ENCODE measurements around the gene PACRG.

Gene PACRG

DNA sequence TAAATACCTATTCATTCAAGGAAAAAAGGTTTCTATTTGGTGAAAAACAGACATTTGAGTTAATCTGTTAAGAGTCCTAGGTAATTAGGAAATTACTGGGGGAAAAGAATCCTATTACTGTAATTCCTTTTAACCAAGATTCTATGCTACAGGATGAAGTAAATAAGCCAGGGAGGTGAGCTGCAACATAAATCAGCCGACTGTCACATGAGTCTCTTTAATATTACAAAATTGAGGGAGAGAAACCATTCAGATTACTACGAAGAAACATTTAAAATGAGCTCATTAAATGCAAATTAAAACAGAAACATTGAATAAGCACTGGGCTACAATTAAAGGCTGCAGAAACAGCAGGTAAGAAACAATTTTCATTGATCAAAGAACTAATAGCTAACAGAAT, 5.5 kb upstream of the PACRG start:
- H3K27ac ChIP-seq: no peak overlapping the region
- no peaks in the 10 kb centered on the region for H3K27me3 ChIP-seq
- no peaks in the 10 kb centered on the region for H3K9me3 ChIP-seq
- no peaks in the 10 kb centered on the region for H4K20me1 ChIP-seq
- no peak overlapping the region for H3K9ac ChIP-seq
- H3K36me3 ChIP-seq: no peaks in the 10 kb centered on the region
- no peaks in the 10 kb centered on the region for H3K4me1 ChIP-seq
- H3K4me3 ChIP-seq: no peak overlapping the region
- no peak for TF ChIP-seq Cebpa-rat (IDR thresholded peaks at IDR 0.05)
- no peak overlapping the region for H3K4me2 ChIP-seq

DNA sequence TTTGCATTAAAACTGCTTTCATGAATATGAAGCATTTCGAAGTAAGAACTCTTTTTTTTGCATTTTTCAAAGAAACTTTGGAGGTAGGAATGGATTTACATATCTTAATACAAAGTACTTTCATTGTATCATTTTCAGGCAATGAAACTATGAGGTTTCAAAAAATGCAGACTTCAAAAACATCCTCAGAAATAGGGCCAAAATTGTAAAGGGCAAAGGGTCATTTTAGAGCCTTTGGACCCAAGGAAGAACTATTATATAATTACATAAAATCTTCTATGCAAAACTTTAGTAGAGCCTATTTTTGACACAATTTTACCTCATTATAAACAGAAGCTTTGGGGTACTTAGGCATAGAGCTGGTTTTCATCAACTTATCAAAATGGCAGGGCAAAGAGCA, 5.1 kb upstream of the PACRG start:
- Histone ChIP-seq H4K20me1 (no peaks in the 10 kb centered on the region), H3K27ac (no peak overlapping the region), H3K36me3 (no peaks in the 10 kb centered on the region), H3K4me1 (no peaks in the 10 kb centered on the region), H3K9ac (no peak overlapping the region), H3K9me3 (no peaks in the 10 kb centered on the region), H3K27me3 (no peaks in the 10 kb centered on the region), H3K4me2 (no peak overlapping the region), H3K4me3 (no peak overlapping the region)
- TF ChIP-seq Cebpa-rat (IDR thresholded peaks at IDR 0.05): no peak

DNA sequence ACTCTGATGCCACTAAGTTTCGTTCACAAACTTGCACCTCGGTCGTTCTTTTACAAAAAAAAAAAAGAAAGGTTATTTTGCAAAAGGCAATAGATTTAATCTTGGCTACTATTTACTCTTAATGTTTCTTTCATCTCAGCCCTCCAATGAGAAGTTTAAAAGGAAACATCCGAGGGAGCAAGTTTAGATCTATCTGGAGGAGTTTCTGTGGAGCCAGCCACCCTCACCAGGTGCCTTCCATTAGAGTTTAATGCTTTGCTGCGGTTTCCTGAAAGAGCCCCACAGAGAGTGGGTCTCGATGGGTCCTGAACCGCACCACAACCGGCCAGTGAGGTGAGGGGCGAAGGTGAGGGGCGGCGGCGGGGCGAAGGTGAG, 840 bp upstream of the PACRG start:
- Histone ChIP-seq H3K27ac (no peak overlapping the region; the same call in 1 of the 2 replicates), H3K9me3 (0 out of 2 replicates have a peak, but pooled peaks cover 3% of the 10 kb centered on the region), H3K27me3 (no peaks in the 10 kb centered on the region), H3K4me2 (peak overlapping the region; percentile 82), H4K20me1 (no peaks in the 10 kb centered on the region), H3K4me3 (peak overlapping the region; percentile 83), H3K36me3 (no peaks in the 10 kb centered on the region), H3K9ac (peak overlapping the region; percentile 77), H3K4me1 (no peaks in the 10 kb centered on the region)
- no peak for TF ChIP-seq Cebpa-rat (IDR thresholded peaks at IDR 0.05)

DNA sequence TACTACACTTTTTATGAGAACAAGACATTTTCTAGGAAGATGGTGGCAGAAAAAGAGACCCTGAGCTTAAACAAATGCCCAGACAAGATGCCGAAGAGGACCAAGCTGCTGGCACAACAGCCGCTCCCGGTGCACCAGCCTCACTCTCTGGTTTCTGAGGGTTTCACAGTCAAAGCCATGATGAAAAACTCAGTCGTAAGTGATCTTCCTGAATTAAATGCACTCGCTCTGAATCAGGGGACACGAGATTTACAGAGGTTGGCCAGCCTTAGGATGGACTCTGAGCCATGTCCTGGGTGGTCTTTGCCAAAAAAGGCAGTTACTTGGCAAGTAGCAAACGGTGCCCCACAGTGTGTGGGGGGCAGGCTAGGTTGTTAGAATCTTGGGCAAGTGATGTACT, 423 bp downstream of the PACRG start:
- H3K4me1 ChIP-seq: no peaks in the 10 kb centered on the region
- H3K4me2 ChIP-seq: peak overlapping the region; percentile 82
- no peaks in the 10 kb centered on the region for H3K27me3 ChIP-seq
- no peak overlapping the region for H3K27ac ChIP-seq
- H4K20me1 ChIP-seq: no peaks in the 10 kb centered on the region
- H3K9ac ChIP-seq: no peak overlapping the region
- no peaks in the 10 kb centered on the region for H3K36me3 ChIP-seq
- 0 out of 2 replicates have a peak, but pooled peaks cover 3% of the 10 kb centered on the region for H3K9me3 ChIP-seq
- H3K4me3 ChIP-seq: no peak overlapping the region
- TF ChIP-seq Cebpa-rat (IDR thresholded peaks at IDR 0.05): no peak

DNA sequence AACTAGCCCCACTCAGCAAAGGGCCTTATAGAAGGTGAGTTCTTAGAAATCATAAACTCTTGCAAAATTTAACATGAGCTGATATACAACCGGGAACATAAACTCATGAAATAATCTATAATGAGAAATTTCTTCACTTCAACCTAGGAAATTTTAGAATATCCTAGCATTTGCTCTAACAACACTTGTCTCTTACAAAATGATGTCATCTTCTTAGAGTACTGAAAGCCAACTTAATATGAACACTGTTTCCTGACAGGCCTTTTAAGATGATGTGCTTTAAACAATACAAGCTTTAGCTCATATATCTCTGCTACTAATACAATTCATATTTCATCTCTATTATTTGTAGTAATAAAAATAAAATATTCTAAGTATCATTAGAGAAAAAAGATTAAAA, 932 bp downstream of the PACRG start:
- no peaks in the 10 kb centered on the region for H3K27me3 ChIP-seq
- TF ChIP-seq Cebpa-rat (IDR thresholded peaks at IDR 0.05): no peak
- H3K36me3 ChIP-seq: no peaks in the 10 kb centered on the region
- no peak overlapping the region for H3K4me2 ChIP-seq
- H3K9ac ChIP-seq: no peak overlapping the region
- H3K4me3 ChIP-seq: no peak overlapping the region
- H4K20me1 ChIP-seq: no peaks in the 10 kb centered on the region
- H3K4me1 ChIP-seq: no peaks in the 10 kb centered on the region
- H3K27ac ChIP-seq: no peak overlapping the region
- H3K9me3 ChIP-seq: 0 out of 2 replicates have a peak, but pooled peaks cover 3% of the 10 kb centered on the region

DNA sequence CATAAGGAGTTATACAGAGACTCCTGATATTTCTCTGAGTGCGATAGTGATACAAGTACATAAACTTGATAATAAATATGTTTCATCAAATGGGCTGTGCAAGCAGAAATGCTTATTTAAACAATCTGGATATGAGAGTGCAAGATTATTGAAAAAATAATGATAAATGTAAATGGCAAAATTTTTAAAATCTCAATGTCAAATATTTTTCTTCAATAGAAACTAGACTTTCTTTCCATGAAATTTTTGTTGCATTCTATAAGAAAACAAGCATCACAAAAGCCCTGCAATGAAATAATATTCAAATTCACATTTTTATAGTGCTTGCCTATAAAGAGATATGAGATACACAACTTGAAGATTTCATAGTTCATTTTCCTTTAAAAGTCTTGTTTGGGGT, 2.7 kb downstream of the PACRG start:
- Histone ChIP-seq H3K27me3 (no peaks in the 10 kb centered on the region), H3K9ac (no peak overlapping the region), H4K20me1 (no peaks in the 10 kb centered on the region), H3K4me1 (no peaks in the 10 kb centered on the region), H3K36me3 (no peaks in the 10 kb centered on the region), H3K4me2 (no peak overlapping the region), H3K27ac (no peak overlapping the region), H3K9me3 (0 out of 2 replicates have a peak, but pooled peaks cover 3% of the 10 kb centered on the region), H3K4me3 (no peak overlapping the region)
- no peak for TF ChIP-seq Cebpa-rat (IDR thresholded peaks at IDR 0.05)

DNA sequence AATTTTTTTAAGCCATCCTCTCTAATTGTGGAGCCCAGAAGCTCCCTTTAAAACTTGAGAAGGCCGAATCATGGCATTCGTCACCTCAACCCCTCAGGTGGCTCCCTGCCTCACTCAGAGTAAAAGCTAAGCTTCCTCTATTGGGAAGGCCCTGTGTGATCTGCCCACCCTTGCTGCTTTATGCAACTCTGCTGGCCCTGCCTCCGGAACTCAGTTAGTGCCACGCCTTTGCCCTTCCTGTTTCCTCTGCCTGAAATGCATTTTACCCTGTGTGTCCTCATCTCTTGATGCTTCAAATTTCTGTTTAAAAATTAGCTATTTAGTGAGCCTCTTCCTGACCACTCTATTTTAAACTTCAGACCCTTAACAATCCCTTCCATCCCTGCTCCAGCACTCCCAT, 5.7 kb downstream of the PACRG start:
- H3K4me1 ChIP-seq: no peaks in the 10 kb centered on the region
- no peak for TF ChIP-seq Cebpa-rat (IDR thresholded peaks at IDR 0.05)

DNA sequence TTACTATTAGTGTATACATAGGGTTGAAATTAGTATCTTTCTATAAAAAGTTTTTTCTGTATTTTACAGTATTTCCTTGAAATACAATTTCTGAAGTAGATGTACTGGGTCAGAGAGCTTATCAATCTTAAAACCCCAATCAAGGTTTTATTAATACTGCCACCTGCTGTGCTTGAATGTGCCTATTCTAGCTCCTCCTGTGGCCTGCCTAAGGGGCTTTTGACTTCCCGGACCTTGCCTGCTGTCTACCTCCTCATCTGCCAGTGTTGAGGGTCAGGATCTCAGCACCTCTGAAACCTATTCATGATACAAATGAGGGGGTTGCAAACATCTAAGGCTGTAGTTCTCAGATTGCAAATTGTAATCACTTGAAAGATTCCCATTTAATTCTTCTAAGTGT, 9.2 kb downstream of the PACRG start:
- no peak for TF ChIP-seq Cebpa-rat (IDR thresholded peaks at IDR 0.05)
- no peak overlapping the region for H3K4me2 ChIP-seq
- no peak overlapping the region for H3K27ac ChIP-seq
- no peak overlapping the region for H3K4me3 ChIP-seq
- no peaks in the 10 kb centered on the region for H3K36me3 ChIP-seq
- no peaks in the 10 kb centered on the region for H3K27me3 ChIP-seq
- no peaks in the 10 kb centered on the region for H4K20me1 ChIP-seq
- no peaks in the 10 kb centered on the region for H3K4me1 ChIP-seq
- no peak overlapping the region for H3K9ac ChIP-seq
- H3K9me3 ChIP-seq: no peaks in the 10 kb centered on the region

More for the DNA sequence above, 5.7 kb downstream of the PACRG start:
- H4K20me1 ChIP-seq: no peaks in the 10 kb centered on the region
- no peak overlapping the region for H3K4me2 ChIP-seq
- 0 out of 2 replicates have a peak, but pooled peaks cover 3% of the 10 kb centered on the region for H3K9me3 ChIP-seq
- no peak overlapping the region for H3K4me3 ChIP-seq
- no peak overlapping the region for H3K27ac ChIP-seq
- H3K9ac ChIP-seq: no peak overlapping the region
- no peaks in the 10 kb centered on the region for H3K27me3 ChIP-seq
- H3K36me3 ChIP-seq: no peaks in the 10 kb centered on the region

DNA sequence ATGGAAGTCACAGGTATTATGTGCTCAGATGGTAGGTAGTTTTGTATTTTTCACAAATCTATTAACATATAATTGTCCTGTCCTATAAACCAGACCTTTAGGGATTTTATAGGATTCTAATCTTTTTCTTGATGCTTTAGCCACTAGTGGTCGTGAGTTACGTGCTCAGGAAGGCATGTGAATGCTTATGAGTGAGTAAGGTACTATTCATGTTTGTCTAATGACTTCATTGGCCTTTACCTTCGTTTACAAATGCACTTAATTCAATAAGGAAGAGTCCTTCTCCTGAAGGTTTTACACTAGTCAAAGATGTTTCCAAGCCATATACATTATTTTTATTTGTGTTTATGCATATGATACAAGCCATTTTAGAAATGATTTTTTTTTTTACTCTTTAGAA, 23.0 kb downstream of the PACRG start:
- Histone ChIP-seq H3K4me3 (no peak overlapping the region), H3K27me3 (no peaks in the 10 kb centered on the region), H3K9ac (no peak overlapping the region), H3K9me3 (no peaks in the 10 kb centered on the region), H3K36me3 (no peaks in the 10 kb centered on the region), H4K20me1 (no peaks in the 10 kb centered on the region), H3K4me2 (no peak overlapping the region), H3K4me1 (no peaks in the 10 kb centered on the region), H3K27ac (no peak overlapping the region)
- no peak for TF ChIP-seq Cebpa-rat (IDR thresholded peaks at IDR 0.05)

DNA sequence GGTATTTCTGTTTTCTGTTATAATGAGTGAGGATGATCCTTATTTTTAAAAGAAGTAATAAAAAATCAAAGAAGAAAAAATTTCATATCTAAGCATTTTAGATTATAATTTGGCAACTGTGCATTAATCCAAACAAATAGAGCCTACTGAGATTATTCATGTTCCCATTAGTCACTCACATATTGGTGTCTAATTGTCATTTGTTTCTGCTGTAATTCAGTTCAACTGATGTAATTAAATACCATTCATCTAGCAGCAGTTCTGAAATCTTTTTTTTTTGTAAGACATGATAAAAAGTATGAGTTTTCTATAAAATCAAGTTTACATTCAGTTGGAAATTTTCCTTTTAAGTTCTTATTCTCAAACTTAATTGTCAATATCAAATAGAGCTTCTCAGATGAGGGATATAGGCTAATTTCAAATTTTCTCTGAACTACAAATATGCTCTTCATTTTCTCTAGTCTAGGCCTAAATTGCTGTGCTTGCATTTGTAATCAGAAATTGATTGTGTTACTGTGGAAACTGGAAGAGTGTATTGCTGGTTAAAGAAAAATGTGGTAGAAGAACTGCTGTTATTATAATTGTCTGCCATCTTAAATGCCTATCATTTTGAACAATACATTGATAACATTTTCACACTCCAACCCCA, 23.6 kb downstream of the PACRG start:
- Histone ChIP-seq H4K20me1 (no peaks in the 10 kb centered on the region), H3K27ac (no peak overlapping the region), H3K27me3 (no peaks in the 10 kb centered on the region), H3K36me3 (no peaks in the 10 kb centered on the region), H3K4me3 (no peak overlapping the region), H3K4me2 (no peak overlapping the region), H3K9me3 (no peaks in the 10 kb centered on the region), H3K4me1 (no peaks in the 10 kb centered on the region), H3K9ac (no peak overlapping the region)
- TF ChIP-seq Cebpa-rat (IDR thresholded peaks at IDR 0.05): no peak

DNA sequence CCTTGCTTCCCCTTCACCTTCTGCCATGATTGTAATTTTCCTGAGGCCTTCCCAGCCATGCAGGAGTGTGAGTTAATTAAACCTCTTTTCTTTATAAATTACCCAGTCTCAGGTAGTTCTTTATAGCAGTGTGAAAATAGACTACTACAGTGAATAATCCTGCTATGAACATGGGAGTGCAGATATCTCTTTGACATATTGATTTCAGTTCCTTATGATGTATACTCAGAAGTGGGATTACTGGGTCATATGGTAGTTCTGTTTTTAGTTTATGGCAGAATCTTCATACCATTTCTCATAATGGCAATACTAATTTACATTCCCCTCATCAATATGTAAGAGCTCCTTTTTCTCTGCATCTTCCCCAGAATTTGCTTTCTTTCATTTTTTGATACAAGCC, 26.0 kb downstream of the PACRG start:
- H3K4me1 ChIP-seq: no peaks in the 10 kb centered on the region
- H3K27me3 ChIP-seq: no peaks in the 10 kb centered on the region
- H3K27ac ChIP-seq: no peak overlapping the region
- no peaks in the 10 kb centered on the region for H3K36me3 ChIP-seq
- H4K20me1 ChIP-seq: no peaks in the 10 kb centered on the region
- no peaks in the 10 kb centered on the region for H3K9me3 ChIP-seq
- TF ChIP-seq Cebpa-rat (IDR thresholded peaks at IDR 0.05): no peak
- no peak overlapping the region for H3K9ac ChIP-seq
- H3K4me3 ChIP-seq: no peak overlapping the region
- H3K4me2 ChIP-seq: no peak overlapping the region

Measured in BLaER1 (cell line).